Neural cell (in vitro differentiated cells): ENCODE results near the gene ZNF385D.

Experiments used
- EP300 ChIP-seq: fragments of 450-650 bp; conservative IDR thresholded peaks from 2 replicates; pipeline ENCODE4 v1.6.1; 2014; ENCODE audit warnings: antibody characterized with exemption, mild to moderate bottlenecking, moderate library complexity; ENCODE audit not compliant: poor library complexity, severe bottlenecking
- POLR2AphosphoS5 ChIP-seq: IDR thresholded peaks from 2 replicates; pipeline ENCODE4 v1.6.1; 2012

GRCh38 chr3:21682206-21682605 is 68.8 kb downstream of the ZNF385D start:
- TF ChIP-seq POLR2AphosphoS5 (no peak), EP300 (no peak)
